PC-3 (cell line): ENCODE data around the gene P2RY2. TPM values are rescaled to one million over a fixed set of nuclear protein-coding genes. Genes with fewer than 3 reads are reported as not detected.

Experiments
- ATAC-seq: fragments of 200-7000 bp; cut with Tn5 transposase; 2 replicates; pipeline ENCODE4 v1.9.1; 2020; ENCODE audit warnings: mild to moderate bottlenecking, moderate library complexity
- BruUV-seq: library from RNA; stranded (reverse); fragments of 400-500 nt; replicated peaks from 2 replicates; lab custom pipeline; 2021; lab: Mats Ljungman, UMichigan
- CTCF ChIA-PET: fragments of 300-600 bp; sonication (Branson Sonifier 250); formaldehyde crosslinking; loops from one replicate; lab custom pipeline; 2022; ENCODE audit warnings: antibody characterized with exemption; lab: Charles Lee
- POLR2A ChIA-PET: fragments of 300-600 bp; sonication (Branson Sonifier 250); formaldehyde crosslinking; loops from one replicate; lab custom pipeline; 2022; ENCODE audit warnings: antibody characterized with exemption; ENCODE audit not compliant: unreplicated experiment; lab: Charles Lee
- DNase-seq: peaks from one replicate; pipeline ENCODE4 v3.0.0-alpha.2; 2015
- H2AFZ ChIP-seq: fragments of 300-600 bp; sonication (generic); 2 replicates; pipeline ENCODE4 v1.6.0; 2016; ENCODE audit warnings: antibody characterized with exemption, low read length
- H3F3A ChIP-seq: fragments of 300-600 bp; sonication (generic); one replicate; pipeline ENCODE4 v1.6.0; 2017; ENCODE audit warnings: antibody characterized with exemption, low read length, control low read depth, mild to moderate bottlenecking; ENCODE audit not compliant: unreplicated experiment
- H3K27ac ChIP-seq: fragments of 300-600 bp; sonication (generic); 2 replicates; pipeline ENCODE4 v1.5.1; 2016; ENCODE audit warnings: mild to moderate bottlenecking, low read length
- H3K27me3 ChIP-seq: fragments of 300-600 bp; sonication (generic); 2 replicates; pipeline ENCODE4 v1.6.1; 2016; ENCODE audit warnings: low read length, mixed read lengths
- H3K36me3 ChIP-seq: fragments of 300-600 bp; sonication (generic); 2 replicates; pipeline ENCODE4 v1.6.1; 2016; ENCODE audit warnings: low read depth, mixed run types, low read length, mixed read lengths
- H3K4me1 ChIP-seq: fragments of 300-600 bp; sonication (generic); 2 replicates; pipeline ENCODE4 v1.5.1; 2016; ENCODE audit warnings: low read length; ENCODE audit not compliant: insufficient read depth
- H3K4me2 ChIP-seq: fragments of 300-600 bp; sonication (generic); 2 replicates; pipeline ENCODE4 v1.6.0; 2016; ENCODE audit warnings: low read length
- H3K4me3 ChIP-seq: fragments of 300-600 bp; sonication (generic); 2 replicates; pipeline ENCODE4 v1.5.1; 2016; ENCODE audit warnings: mild to moderate bottlenecking, low read length, mixed read lengths
- H3K79me2 ChIP-seq: fragments of 300-600 bp; sonication (generic); 2 replicates; pipeline ENCODE4 v1.6.1; 2017; ENCODE audit warnings: low read length, mixed read lengths
- H3K9ac ChIP-seq: fragments of 300-600 bp; sonication (generic); 2 replicates; pipeline ENCODE4 v1.6.0; 2016; ENCODE audit warnings: mild to moderate bottlenecking, low read length
- H3K9me2 ChIP-seq: fragments of 300-600 bp; sonication (generic); replicated peaks from 2 replicates; pipeline ENCODE4 v1.6.1; 2016; ENCODE audit warnings: mixed run types, low read length, mixed read lengths
- H3K9me3 ChIP-seq: fragments of 300-600 bp; sonication (generic); 2 replicates; pipeline ENCODE4 v1.6.1; 2016; ENCODE audit warnings: low read length, mixed read lengths
- H4K20me1 ChIP-seq: fragments of 300-600 bp; sonication (generic); 2 replicates; pipeline ENCODE4 v1.6.1; 2016; ENCODE audit warnings: low read length, mixed read lengths
- CTCF ChIP-seq: fragments of 300-600 bp; sonication (generic); conservative IDR thresholded peaks from 2 replicates; pipeline ENCODE4 v1.5.1; 2017; ENCODE audit warnings: antibody characterized with exemption, low read depth, mild to moderate bottlenecking, low read length
- EZH2 ChIP-seq: fragments of 300-600 bp; sonication (generic); IDR thresholded peaks from one replicate; pipeline ENCODE4 v1.6.1; 2017; ENCODE audit warnings: antibody characterized with exemption, mild to moderate bottlenecking, low read length; ENCODE audit not compliant: unreplicated experiment
- EZH2phosphoT487 ChIP-seq: fragments of 300-600 bp; sonication (generic); IDR thresholded peaks from 2 replicates; pipeline ENCODE4 v1.6.1; 2018; ENCODE audit warnings: mild to moderate bottlenecking, antibody characterized with exemption, low read length, borderline replicate concordance
- intact Hi-C: fragments of 100-400 bp; cut with micrococcal nuclease; formaldehyde crosslinking; loops from 2 replicates; pipeline ENCODE4 v1.9.0; 2023
- total RNA-seq: library from RNA; depleted of rRNA; stranded (reverse); fragments of >200 nt; gene quantifications from 2 replicates; pipeline ENCODE4 v1.2.3, GENCODE V29; 2014

Gene P2RY2
- total RNA-seq, 1 experiment from 2014 or later, result 54.8 TPM

- H3K9me2 ChIP-seq, result no peaks in the 10 kb centered on the region
- no peak overlapping the region for H2AFZ ChIP-seq
- no peak overlapping the region for H3K27ac ChIP-seq
- no peak overlapping the region for H3K4me3 ChIP-seq
- H3K36me3 ChIP-seq, result no peaks in the 10 kb centered on the region
- H3K4me1 ChIP-seq, result peaks cover 13% of the 10 kb centered on the region
- H3K27me3 ChIP-seq, result no peaks in the 10 kb centered on the region
- ChIA-PET CTCF (no interaction called here), POLR2A (no interaction called here)
- no peaks in the 10 kb centered on the region for H3F3A ChIP-seq
- TF ChIP-seq EZH2, result no peak
- TF ChIP-seq CTCF, result no peak
- TF ChIP-seq EZH2phosphoT487, result no peak
- no peak for ATAC-seq
- H3K4me2 ChIP-seq, result no peak overlapping the region
- H3K9me3 ChIP-seq, result no peaks in the 10 kb centered on the region
- no peak overlapping the region for H3K9ac ChIP-seq
- H4K20me1 ChIP-seq, result no peaks in the 10 kb centered on the region
- DNase-seq, result no peak
- H3K79me2 ChIP-seq, result peaks cover 7% of the 10 kb centered on the region
- intact Hi-C loops, result no loop called here
- BruUV-seq, result no TSS peak
Measured at GRCh38 chr11:73213196-73214143, 4.6 kb upstream of the P2RY2 start.

GRCh38 chr11:73215191-73216134, 2.6 kb upstream of the P2RY2 start:
- H3K4me2 ChIP-seq, result no peak overlapping the region
- H3K9me2 ChIP-seq, result no peaks in the 10 kb centered on the region
- H3K27ac ChIP-seq, result no peak overlapping the region
- no peak overlapping the region for H2AFZ ChIP-seq
- H3K4me1 ChIP-seq, result peaks cover 28% of the 10 kb centered on the region
- no peaks in the 10 kb centered on the region for H4K20me1 ChIP-seq
- no peaks in the 10 kb centered on the region for H3F3A ChIP-seq
- no peak for ATAC-seq
- DNase-seq, result no peak
- intact Hi-C loops, result no loop called here
- H3K9ac ChIP-seq, result no peak overlapping the region
- CTCF ChIA-PET, result no interaction called here
- TF ChIP-seq EZH2phosphoT487, result no peak
- TF ChIP-seq CTCF, result no peak
- no peak for TF ChIP-seq EZH2
- H3K9me3 ChIP-seq, result no peaks in the 10 kb centered on the region
- no peaks in the 10 kb centered on the region for H3K27me3 ChIP-seq
- POLR2A ChIA-PET, result no interaction called here
- no peak overlapping the region for H3K4me3 ChIP-seq
- H3K79me2 ChIP-seq, result peaks cover 26% of the 10 kb centered on the region
- no TSS peak for BruUV-seq
- no peaks in the 10 kb centered on the region for H3K36me3 ChIP-seq
